Kidney tubule cell (primary cell): ENCODE data around the gene TM4SF18.
A peak's percentile ranks its signal among the peaks of the same experiment; 100 is the strongest.

Experiments used
- DNase-seq: peaks from one replicate; pipeline ENCODE4 v3.0.0-alpha.2; 2018; ENCODE audit warnings: low spot score

TM4SF18 gene

GRCh38 chr3:149283401-149283800 lies 50.0 kb downstream of the TM4SF18 start:
- no peak for DNase-seq

DNA sequence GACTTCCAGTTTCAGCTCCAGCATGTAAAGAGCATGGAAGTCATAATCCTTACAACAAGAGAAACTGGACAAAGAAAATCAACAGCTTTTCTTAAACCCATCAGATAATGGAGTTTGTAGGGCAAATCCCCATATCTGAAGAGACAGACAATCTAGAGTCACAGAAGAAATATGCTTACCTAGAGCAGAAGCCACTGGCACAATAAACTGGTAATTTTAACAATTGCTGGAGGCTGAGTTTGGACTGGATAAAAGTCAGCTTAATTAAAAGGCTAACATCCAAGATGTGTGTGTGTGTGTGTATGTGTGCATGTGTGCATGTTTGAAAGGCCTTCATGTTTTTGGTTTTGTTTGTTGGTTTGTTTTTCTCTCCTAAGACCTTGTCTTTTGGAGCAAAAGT lies 50.6 kb downstream of the TM4SF18 start:
- DNase-seq: no peak

GRCh38 chr3:149282322-149282721 lies 51.1 kb downstream of the TM4SF18 start:
- no peak for DNase-seq

GRCh38 chr3:149280671-149281349 lies 52.6 kb downstream of the TM4SF18 start:
- no peak for DNase-seq

DNA sequence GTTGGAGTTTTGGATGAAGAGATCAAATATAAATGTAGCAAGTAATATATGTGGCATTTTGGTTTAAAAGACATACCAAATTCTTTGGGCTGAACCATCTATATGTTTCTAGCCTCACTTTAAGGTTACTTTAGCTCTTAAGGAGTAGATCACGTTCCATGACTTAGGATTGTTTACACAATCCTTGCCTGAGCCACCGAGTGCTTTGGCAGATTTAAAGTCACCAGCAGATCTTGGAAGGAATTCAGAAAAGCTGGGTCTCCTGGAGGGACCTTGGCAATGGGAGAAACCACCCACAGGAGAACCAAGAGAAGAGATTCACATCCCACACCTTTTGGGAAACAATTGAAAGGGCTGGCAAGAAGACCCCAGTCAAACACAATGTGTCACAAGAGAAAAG lies 54.5 kb downstream of the TM4SF18 start:
- DNase-seq: no peak

DNA sequence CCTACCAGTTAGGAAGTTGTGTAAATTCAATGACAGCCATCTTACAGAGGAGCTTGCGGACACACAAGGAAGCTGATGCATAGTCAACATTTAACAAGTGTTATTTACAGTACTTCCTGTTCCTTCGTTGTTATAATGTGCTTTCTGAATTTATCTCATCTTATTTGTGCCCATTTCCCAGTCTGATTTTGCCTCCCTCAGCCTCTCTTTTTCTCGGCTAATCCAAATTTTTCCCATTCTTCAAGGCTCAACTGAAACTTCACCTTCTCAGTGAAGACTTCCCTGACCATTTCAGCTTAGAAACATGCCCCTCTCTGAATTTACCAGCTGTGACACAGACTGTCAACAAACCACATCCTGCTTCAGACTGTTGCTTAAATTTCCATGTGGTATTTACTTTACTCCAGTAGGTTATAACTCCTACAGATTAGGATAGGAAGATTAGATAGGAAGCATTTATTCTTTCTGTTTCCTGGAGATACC lies 56.1 kb downstream of the TM4SF18 start:
- DNase-seq: peak; percentile 83

GRCh38 chr3:149276619-149277018 lies 56.8 kb downstream of the TM4SF18 start:
- DNase-seq: no peak

DNA sequence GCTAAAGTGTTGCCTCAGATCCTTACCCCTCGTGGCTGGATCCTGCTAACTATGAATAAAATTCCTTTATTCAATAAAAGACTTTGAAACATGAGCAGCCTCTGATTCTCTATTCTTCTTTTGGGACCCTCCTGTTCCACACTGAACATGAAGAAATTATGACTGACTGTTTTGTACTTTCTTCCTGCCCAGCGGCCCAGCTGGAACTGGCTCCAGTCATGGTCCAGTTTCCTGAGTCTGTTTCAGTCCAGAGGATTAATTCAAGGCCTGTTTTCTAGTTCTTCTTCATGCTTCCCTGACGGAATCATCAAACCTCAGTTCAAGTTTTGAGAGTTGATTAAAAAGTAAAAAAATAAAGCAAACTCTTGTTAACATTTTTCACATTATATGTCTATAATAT lies 59.2 kb downstream of the TM4SF18 start:
- DNase-seq: no peak

DNA sequence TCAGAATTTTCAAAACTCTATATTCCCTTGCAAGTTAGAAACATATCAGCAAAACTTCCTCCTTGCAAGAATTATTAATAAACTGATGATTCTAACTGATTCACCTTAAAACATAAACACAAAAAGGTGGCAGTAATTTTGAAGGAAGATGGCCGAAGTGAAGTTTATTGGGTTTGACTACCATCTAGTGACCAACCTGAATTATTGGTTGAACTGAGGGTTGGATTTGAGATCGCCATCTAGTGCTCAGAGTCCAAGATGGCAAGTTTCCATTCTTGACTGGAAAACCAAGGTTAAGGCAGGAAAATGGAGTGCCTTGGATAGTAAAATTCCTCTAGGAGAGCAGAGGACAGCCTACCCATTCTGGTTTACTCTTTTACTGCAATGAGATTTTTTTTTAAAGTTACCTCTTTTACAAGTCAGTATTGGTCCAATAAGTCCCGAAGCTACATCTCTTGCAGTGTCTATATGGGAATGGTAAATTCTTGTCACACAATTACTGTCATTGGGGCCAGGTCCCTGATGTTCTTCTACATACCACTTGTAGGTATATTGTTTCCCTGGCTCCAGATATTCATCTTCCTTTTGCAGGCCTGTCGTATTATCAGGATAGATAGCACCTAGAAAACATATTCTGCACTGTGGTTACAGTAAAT lies 60.2 kb downstream of the TM4SF18 start:
- DNase-seq: peak; percentile 88

DNA sequence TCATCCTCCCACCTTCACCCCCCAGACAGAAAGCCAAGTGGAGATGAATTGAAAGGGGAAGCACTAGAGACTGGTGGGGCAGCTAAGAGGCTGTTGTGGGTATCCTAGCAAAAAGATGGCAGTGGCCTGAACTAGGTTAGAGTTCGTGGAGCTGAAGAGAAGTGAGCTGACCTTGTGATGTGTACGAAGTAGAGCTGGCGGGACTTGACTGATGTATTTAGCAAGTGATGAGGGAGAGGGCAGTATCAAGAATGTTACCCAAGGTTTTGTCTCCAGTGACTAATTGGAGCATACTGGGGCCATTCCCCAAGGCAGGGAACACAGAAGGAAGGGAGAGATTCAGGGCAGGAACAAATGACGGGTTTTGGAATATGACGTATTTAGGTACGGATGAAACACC lies 61.8 kb downstream of the TM4SF18 start:
- no peak for DNase-seq

- no peak for DNase-seq
These were observed 63.3 kb downstream of the TM4SF18 start for GRCh38 chr3:149270180-149270579.

DNA sequence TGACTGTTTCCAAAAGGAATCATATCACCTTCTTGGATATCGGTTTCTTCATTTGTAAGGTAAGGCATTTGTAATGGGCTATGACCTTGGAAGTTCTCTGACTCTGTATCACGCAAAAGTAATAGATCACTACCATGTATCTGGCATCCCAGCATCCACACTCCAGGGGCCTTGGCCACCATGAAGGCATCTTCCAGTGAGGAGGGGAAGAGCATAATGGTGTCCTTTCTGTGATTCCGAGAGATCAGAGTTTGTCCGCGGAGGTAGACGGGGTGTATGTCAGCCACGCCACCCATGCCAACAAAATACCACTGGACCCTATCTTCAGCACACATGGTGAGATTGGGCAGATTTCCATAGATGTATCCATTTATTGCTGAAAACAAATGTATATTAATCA lies 63.7 kb downstream of the TM4SF18 start:
- DNase-seq: no peak
